ENCODE data around the gene BTBD9. TPM values are rescaled to one million over a fixed set of nuclear protein-coding genes. Genes with fewer than 3 reads are reported as not detected.

The BTBD9 gene
- total RNA-seq, 1 experiment from 2014 or later = 8.9 TPM

GRCh38 chr6:38350220-38350619, 289.5 kb downstream of the BTBD9 start:
- H3K9ac ChIP-seq (ENCODE audit: extremely low read depth, insufficient read length, low read length) = no peak overlapping the region
- H2BK5ac ChIP-seq (ENCODE audit: insufficient read length, low read length) = no peak overlapping the region
- H3K23ac ChIP-seq (ENCODE audit: insufficient read length, low read depth, low read length) = no peak overlapping the region
- no peak overlapping the region for H4K5ac ChIP-seq (ENCODE audit: insufficient read length, low read depth, low read length)
- Mint-ChIP-seq H3K27ac (no peak overlapping the region), H3K36me3 (ENCODE audit: insufficient read depth in 1 of 3, low read depth in 3 of 3) (no peaks in the 10 kb centered on the region), H3K9me3 (no peaks in the 10 kb centered on the region), H3K4me1 (peaks cover 24 to 28% of the 10 kb centered on the region in 2 experiments), H3K4me3 (no peak overlapping the region), H3K27me3 (ENCODE audit: low read depth) (no peaks in the 10 kb centered on the region)
- no peak overlapping the region for H3K18ac ChIP-seq (ENCODE audit: insufficient read length, low read depth, low read length)
- peaks cover 8% of the 10 kb centered on the region for H3K4me1 ChIP-seq (ENCODE audit: insufficient read depth, low read length)
- H3K4me2 ChIP-seq (ENCODE audit: insufficient read depth, insufficient read length, low read length) = no peak overlapping the region
- no peak overlapping the region for H2BK12ac ChIP-seq (ENCODE audit: insufficient read length, low read depth, low read length)
- H4K8ac ChIP-seq (replicated peaks; ENCODE audit: insufficient read length, low read depth, low read length) = no peak overlapping the region
- H3T11ph ChIP-seq (ENCODE audit: low read length) = no peak overlapping the region
- H4K91ac ChIP-seq (ENCODE audit: insufficient read length, low read depth, low read length) = no peak overlapping the region
- H2AK5ac ChIP-seq (ENCODE audit: insufficient read length, low read length) = no peak overlapping the region
- H3K14ac ChIP-seq (ENCODE audit: insufficient read depth, low read length) = no peak overlapping the region
- H3K4ac ChIP-seq (ENCODE audit: low read depth, low read length) = no peak overlapping the region
- no peaks in the 10 kb centered on the region for H4K20me1 ChIP-seq (ENCODE audit: control insufficient read depth, insufficient read depth, insufficient read length)
- WGBS (ENCODE audit: extremely low coverage, insufficient read length, low lambda C conversion rate) = no CpG with 5 or more reads among the region's 4 CpGs
- H3K27ac ChIP-seq (ENCODE audit: insufficient read length, low read depth, low read length) = no peak overlapping the region
- no peak overlapping the region for H3K56ac ChIP-seq (ENCODE audit: insufficient read length, low read depth, low read length)
- no peak for DNase-seq
- H3K23me2 ChIP-seq (ENCODE audit: insufficient read length, low read depth, low read length, poor library complexity, severe bottlenecking) = no peaks in the 10 kb centered on the region
- no peak overlapping the region for H2BK15ac ChIP-seq (ENCODE audit: low read depth, low read length)
- no peaks in the 10 kb centered on the region for H3K79me1 ChIP-seq (ENCODE audit: insufficient read depth, low read depth, low read length, poor library complexity, severe bottlenecking)
- TF ChIP-seq CTCF (conservative IDR thresholded peaks at IDR 0.05) = no peak
- no peaks in the 10 kb centered on the region for H3K27me3 ChIP-seq (ENCODE audit: insufficient read depth, low read length)
- H2BK120ac ChIP-seq (ENCODE audit: low read depth, low read length, poor library complexity, severe bottlenecking) = no peak overlapping the region
- no peak overlapping the region for H2AFZ ChIP-seq (ENCODE audit: low read length)
- no peaks in the 10 kb centered on the region for H3K9me3 ChIP-seq (ENCODE audit: control insufficient read depth, low read depth, low read length)
- H3K79me2 ChIP-seq (ENCODE audit: insufficient read depth, low read length) = no peaks in the 10 kb centered on the region
- no peak overlapping the region for H2BK20ac ChIP-seq (ENCODE audit: low read depth, low read length, poor library complexity, severe bottlenecking)

Data from H9 (cell line).